Mesothelial cell of epicardium (in vitro differentiated cells): ENCODE results near the gene SPEG. TPM values are rescaled to one million over a fixed set of nuclear protein-coding genes. Genes with fewer than 3 reads are reported as not detected.
A peak's percentile ranks its signal among the peaks of the same experiment; 100 is the strongest.
"Not testable (repeated sequence)": the region's sequence is repeated elsewhere in the genome, so short reads cannot be mapped to it uniquely, and the experiment has no call there.

Source experiments
- DNase-seq, 2 experiments: peaks; one replicate each; pipeline ENCODE4 v3.0.0; 2021; ENCODE audit warnings: low spot score in 2 of 2; ENCODE audit not compliant: unreplicated experiment in 2 of 2
- H3K27ac Mint-ChIP-seq: 2 replicates; pipeline ENCODE4 v1.8.0; 2021; ENCODE audit warnings: mixed read lengths
- H3K27me3 Mint-ChIP-seq: 2 replicates; pipeline ENCODE4 v1.8.0; 2021; ENCODE audit warnings: low read depth, mixed read lengths
- H3K36me3 Mint-ChIP-seq: 2 replicates; pipeline ENCODE4 v1.8.0; 2021; ENCODE audit warnings: mixed read lengths
- H3K4me1 Mint-ChIP-seq: 2 replicates; pipeline ENCODE4 v1.8.0; 2021; ENCODE audit warnings: mixed read lengths
- H3K4me3 Mint-ChIP-seq: 2 replicates; pipeline ENCODE4 v1.8.0; 2021; ENCODE audit warnings: mild to moderate bottlenecking, moderate library complexity, mixed read lengths
- H3K9me3 Mint-ChIP-seq: 2 replicates; pipeline ENCODE4 v1.8.0; 2021; ENCODE audit warnings: mixed read lengths
- CTCF ChIP-seq: fragments of 200-600 bp; sonication (generic); IDR thresholded peaks from one replicate; pipeline ENCODE4 v1.5.0; 2021; ENCODE audit warnings: antibody characterized with exemption; ENCODE audit not compliant: unreplicated experiment
- total RNA-seq: library from RNA; stranded (reverse); gene quantifications from 3 replicates; pipeline ENCODE4 v1.2.1, GENCODE V29; 2021

SPEG gene
- total RNA-seq, 1 donor from 2014 or later: 97.7 TPM

GRCh38 chr2:219406861-219407230 is 27.8 kb upstream of the SPEG start:
- H3K4me1 Mint-ChIP-seq: peaks cover 40% of the 10 kb centered on the region
- H3K9me3 Mint-ChIP-seq: no peaks in the 10 kb centered on the region
- no peaks in the 10 kb centered on the region for H3K36me3 Mint-ChIP-seq
- H3K27me3 Mint-ChIP-seq: peaks cover 2% of the 10 kb centered on the region
- H3K27ac Mint-ChIP-seq: peak overlapping the region; percentile 72
- DNase-seq: no peak
- no peak overlapping the region for H3K4me3 Mint-ChIP-seq
- TF ChIP-seq CTCF: no peak

DNA sequence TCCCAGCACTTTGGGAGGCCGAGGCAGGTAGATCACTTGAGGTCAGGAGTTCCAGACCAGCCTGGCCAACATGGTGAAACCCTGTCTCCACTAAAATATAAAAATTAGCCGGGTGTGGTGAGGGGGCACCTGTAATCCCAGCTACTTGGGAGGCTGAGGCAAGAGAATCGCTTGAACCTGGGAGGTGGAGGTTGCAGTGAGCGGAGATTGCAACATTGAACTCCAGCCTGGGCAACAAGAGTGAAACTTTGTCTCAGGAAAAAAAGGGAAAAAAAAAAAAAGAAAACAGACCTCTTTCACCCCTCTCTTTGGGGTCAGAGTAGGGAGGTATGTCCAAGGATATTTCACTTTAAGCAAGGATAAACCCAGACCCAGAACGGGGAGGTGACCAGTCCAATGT is 27.3 kb upstream of the SPEG start:
- not testable (repeated sequence) for H3K9me3 Mint-ChIP-seq, DNase-seq, H3K4me3 Mint-ChIP-seq, H3K27ac Mint-ChIP-seq, H3K36me3 Mint-ChIP-seq, H3K27me3 Mint-ChIP-seq
- peaks cover 35% of the 10 kb centered on the region for H3K4me1 Mint-ChIP-seq

DNA sequence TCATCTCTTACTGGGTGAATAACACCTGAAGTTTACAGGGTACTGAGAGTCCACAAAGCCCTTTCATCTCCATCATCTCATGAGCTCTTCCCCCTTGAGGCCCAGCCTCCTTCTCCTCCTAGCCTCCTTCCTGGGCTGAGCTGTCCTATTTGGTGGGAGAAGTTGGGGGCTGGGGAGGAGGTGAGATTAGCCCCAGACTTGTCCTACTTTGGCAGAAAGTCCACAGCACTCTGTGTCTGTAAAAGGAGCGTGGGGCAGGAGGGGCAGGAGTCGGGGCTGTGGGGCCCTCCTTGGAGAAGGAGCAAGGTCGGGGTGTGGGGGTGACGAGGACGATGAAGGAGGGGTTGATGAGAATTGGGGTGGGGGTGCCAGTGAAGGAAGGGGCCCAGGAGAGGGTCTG is 26.4 kb upstream of the SPEG start:
- no peak for DNase-seq
- peaks cover 2% of the 10 kb centered on the region for H3K36me3 Mint-ChIP-seq
- TF ChIP-seq CTCF: no peak
- H3K4me3 Mint-ChIP-seq: no peak overlapping the region
- H3K27ac Mint-ChIP-seq: peak overlapping the region; percentile 81
- no peaks in the 10 kb centered on the region for H3K9me3 Mint-ChIP-seq
- peaks cover 28% of the 10 kb centered on the region for H3K4me1 Mint-ChIP-seq
- H3K27me3 Mint-ChIP-seq: peaks cover 4% of the 10 kb centered on the region

DNA sequence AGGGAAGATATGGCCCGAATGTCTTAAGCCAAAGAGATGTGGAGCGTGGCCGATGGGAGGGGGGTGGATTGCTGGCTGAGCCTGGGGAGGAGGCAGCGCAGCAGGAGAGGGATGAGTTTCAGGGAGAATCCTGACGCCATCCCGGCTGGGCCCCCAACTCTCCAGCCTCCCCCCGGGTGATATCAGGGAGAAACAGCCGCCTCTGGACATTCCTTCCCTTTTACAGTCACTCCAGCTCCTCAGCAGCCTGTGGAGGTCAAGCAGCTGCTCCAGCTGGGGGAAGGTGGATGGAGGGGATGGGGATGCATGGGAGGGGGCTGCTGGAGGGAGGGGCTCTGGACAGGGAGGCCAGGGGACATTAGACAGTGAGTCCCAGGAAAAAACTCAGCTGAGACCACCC is 26.0 kb upstream of the SPEG start:
- H3K27ac Mint-ChIP-seq: peak overlapping the region; percentile 81
- peaks cover 5% of the 10 kb centered on the region for H3K27me3 Mint-ChIP-seq
- H3K4me3 Mint-ChIP-seq: no peak overlapping the region
- no peak for TF ChIP-seq CTCF
- H3K9me3 Mint-ChIP-seq: no peaks in the 10 kb centered on the region
- H3K36me3 Mint-ChIP-seq: peaks cover 2% of the 10 kb centered on the region
- peaks cover 25% of the 10 kb centered on the region for H3K4me1 Mint-ChIP-seq
- no peak for DNase-seq

- H3K36me3 Mint-ChIP-seq: peaks cover 2% of the 10 kb centered on the region
- no peak for DNase-seq
- H3K27me3 Mint-ChIP-seq: peaks cover 9% of the 10 kb centered on the region
- no peak overlapping the region for H3K4me3 Mint-ChIP-seq
- H3K4me1 Mint-ChIP-seq: peaks cover 17% of the 10 kb centered on the region
- H3K9me3 Mint-ChIP-seq: no peaks in the 10 kb centered on the region
- TF ChIP-seq CTCF: no peak
- no peak overlapping the region for H3K27ac Mint-ChIP-seq
These were observed 25.0 kb upstream of the SPEG start for GRCh38 chr2:219409619-219410018.

- H3K4me1 Mint-ChIP-seq: peaks cover 13% of the 10 kb centered on the region
- H3K27ac Mint-ChIP-seq: no peak overlapping the region
- peaks cover 2% of the 10 kb centered on the region for H3K36me3 Mint-ChIP-seq
- H3K9me3 Mint-ChIP-seq: no peaks in the 10 kb centered on the region
- peaks cover 14% of the 10 kb centered on the region for H3K27me3 Mint-ChIP-seq
- H3K4me3 Mint-ChIP-seq: no peak overlapping the region
- no peak for TF ChIP-seq CTCF
- DNase-seq: no peak
These were observed 24.3 kb upstream of the SPEG start for GRCh38 chr2:219410390-219410789.
